ENCODE data around the gene ZCCHC4.

- TF ChIP-seq CTCF (IDR thresholded peaks at IDR 0.05 in 4 of 5, conservative IDR thresholded peaks at IDR 0.05 in 1 of 5): no peak
- no peak for TF ChIP-seq POLR2A (IDR thresholded peaks at IDR 0.05)
Observed at GRCh38 chr4:25302626-25303025, 9.9 kb upstream of the ZCCHC4 start.

Measured in gastrocnemius medialis (tissue), 4 donors.